HG02870 (cell line): ENCODE results near the gene PPP6R2.
"Not testable (repeated sequence)": the region's sequence is repeated elsewhere in the genome, so short reads cannot be mapped to it uniquely, and the experiment has no call there.

Experiments used
- ATAC-seq: cut with Tn5 transposase; IDR thresholded peaks from one replicate; pipeline ENCODE4 v1.9.1; 2021; ENCODE audit warnings: mild to moderate bottlenecking, moderate library complexity; ENCODE audit not compliant: unreplicated experiment

The PPP6R2 gene

GRCh38 chr22:50397371-50398060 is 54.4 kb downstream of the PPP6R2 start:
- ATAC-seq, result not testable (repeated sequence)

- no peak for ATAC-seq
Observed at GRCh38 chr22:50398831-50399648, 55.9 kb downstream of the PPP6R2 start.

GRCh38 chr22:50399751-50400331 is 56.7 kb downstream of the PPP6R2 start:
- ATAC-seq, result no peak

GRCh38 chr22:50400406-50400805 is 57.3 kb downstream of the PPP6R2 start:
- ATAC-seq, result no peak

- no peak for ATAC-seq
Observed at GRCh38 chr22:50400931-50401330, 57.8 kb downstream of the PPP6R2 start.

- ATAC-seq, result no peak
Observed at GRCh38 chr22:50401907-50402306, 58.8 kb downstream of the PPP6R2 start.

GRCh38 chr22:50403701-50404101 is 60.6 kb downstream of the PPP6R2 start:
- ATAC-seq, result no peak

- ATAC-seq, result no peak
Observed at GRCh38 chr22:50406416-50407170, 63.5 kb downstream of the PPP6R2 start.

GRCh38 chr22:50408311-50408710 is 65.2 kb downstream of the PPP6R2 start:
- ATAC-seq, result no peak

- ATAC-seq, result not testable (repeated sequence)
Observed at GRCh38 chr22:50408954-50409353, 65.8 kb downstream of the PPP6R2 start.

GRCh38 chr22:50414476-50415248 is 71.5 kb downstream of the PPP6R2 start:
- ATAC-seq, result no peak

- ATAC-seq, result no peak
Observed at GRCh38 chr22:50415426-50415825, 72.3 kb downstream of the PPP6R2 start.

- ATAC-seq, result no peak
Observed at GRCh38 chr22:50416996-50417395, 73.9 kb downstream of the PPP6R2 start.

GRCh38 chr22:50417411-50418210 is 74.5 kb downstream of the PPP6R2 start:
- ATAC-seq, result no peak

GRCh38 chr22:50418624-50419023 is 75.5 kb downstream of the PPP6R2 start:
- ATAC-seq, result no peak

- ATAC-seq, result no peak
Observed at GRCh38 chr22:50419116-50419515, 76.0 kb downstream of the PPP6R2 start.

- ATAC-seq, result no peak
Observed at GRCh38 chr22:50420015-50420414, 76.9 kb downstream of the PPP6R2 start.

GRCh38 chr22:50420581-50420980 is 77.5 kb downstream of the PPP6R2 start:
- no peak for ATAC-seq

- ATAC-seq, result no peak
Observed at GRCh38 chr22:50422046-50422445, 78.9 kb downstream of the PPP6R2 start.
